GM23338 (cell line): ENCODE data around the gene ACVRL1. TPM values are rescaled to one million over a fixed set of nuclear protein-coding genes. Genes with fewer than 3 reads are reported as not detected.

Experiments
- ATAC-seq: fragments of 200-7000 bp; cut with Tn5 transposase; 3 replicates; pipeline ENCODE4 v1.9.1; 2020
- DNase-seq: peaks from one replicate; pipeline ENCODE4 v3.0.0-alpha.2; 2015; ENCODE audit warnings: low spot score
- H2AFZ ChIP-seq: fragments of 200-600 bp; sonication (generic); 2 replicates; pipeline ENCODE4 v1.8.0; 2016; ENCODE audit warnings: antibody characterized with exemption, mild to moderate bottlenecking, moderate library complexity
- H3F3A ChIP-seq: fragments of 200-600 bp; sonication (generic); replicated peaks from 2 replicates; pipeline ENCODE4 v1.8.0; 2017; ENCODE audit warnings: antibody characterized with exemption, mixed run types, low read depth
- H3K27ac ChIP-seq: fragments of 200-600 bp; sonication (generic); 2 replicates; pipeline ENCODE4 v1.6.1; 2016; ENCODE audit warnings: low read depth
- H3K27me3 ChIP-seq: fragments of 200-600 bp; sonication (generic); 2 replicates; pipeline ENCODE4 v1.8.0; 2016; ENCODE audit warnings: mild to moderate bottlenecking, mixed run types, moderate library complexity; ENCODE audit not compliant: insufficient read depth
- H3K36me3 ChIP-seq: fragments of 200-600 bp; sonication (generic); 2 replicates; pipeline ENCODE4 v1.8.0; 2016; ENCODE audit warnings: mild to moderate bottlenecking; ENCODE audit not compliant: insufficient read depth
- H3K4me1 ChIP-seq: fragments of 200-600 bp; sonication (generic); 2 replicates; pipeline ENCODE4 v1.8.0; 2016; ENCODE audit warnings: mild to moderate bottlenecking, moderate library complexity; ENCODE audit not compliant: insufficient read depth
- H3K4me2 ChIP-seq: fragments of 200-600 bp; sonication (generic); 2 replicates; pipeline ENCODE4 v1.7.1; 2017; ENCODE audit warnings: mixed run types
- H3K4me3 ChIP-seq: fragments of 200-600 bp; sonication (generic); 2 replicates; pipeline ENCODE4 v1.6.1; 2016; ENCODE audit warnings: mixed run types
- H3K79me2 ChIP-seq: fragments of 200-600 bp; sonication (generic); replicated peaks from 2 replicates; pipeline ENCODE4 v1.8.0; 2017; ENCODE audit warnings: mild to moderate bottlenecking; ENCODE audit not compliant: insufficient read depth
- H3K9me2 ChIP-seq: fragments of 200-600 bp; sonication (generic); 2 replicates; pipeline ENCODE4 v1.8.0; 2017; ENCODE audit not compliant: insufficient read depth
- H4K20me1 ChIP-seq: fragments of 200-600 bp; sonication (generic); replicated peaks from 2 replicates; pipeline ENCODE4 v1.8.0; 2017; ENCODE audit warnings: mild to moderate bottlenecking; ENCODE audit not compliant: insufficient read depth
- H3K27ac Mint-ChIP-seq: 2 replicates; pipeline ENCODE4 v1.8.0; 2020; ENCODE audit warnings: inconsistent platforms, mild to moderate bottlenecking, moderate library complexity, mixed read lengths
- H3K27me3 Mint-ChIP-seq: 3 replicates; pipeline ENCODE4 v1.8.0; 2022; ENCODE audit warnings: low read depth, mild to moderate bottlenecking, moderate library complexity, mixed read lengths, inconsistent platforms; ENCODE audit not compliant: insufficient read depth, poor library complexity
- H3K36me3 Mint-ChIP-seq: 3 replicates; pipeline ENCODE4 v1.8.0; 2021; ENCODE audit warnings: low read depth, mild to moderate bottlenecking, inconsistent platforms, moderate library complexity, mixed read lengths
- H3K4me1 Mint-ChIP-seq: 3 replicates; pipeline ENCODE4 v1.8.0; 2020; ENCODE audit warnings: mild to moderate bottlenecking, inconsistent platforms, mixed read lengths
- H3K4me3 Mint-ChIP-seq: 3 replicates; pipeline ENCODE4 v1.8.0; 2021; ENCODE audit warnings: moderate library complexity, mild to moderate bottlenecking, inconsistent platforms, mixed read lengths
- H3K9me3 Mint-ChIP-seq: 3 replicates; pipeline ENCODE4 v1.8.0; 2020; ENCODE audit warnings: moderate library complexity, mild to moderate bottlenecking, inconsistent platforms, mixed read lengths
- CTCF ChIP-seq, 2 experiments: fragments of 200-600 bp in 1 of 2; sonication (generic) in 1 of 2; conservative IDR thresholded peaks; 2 replicates each; pipeline versions ENCODE4 v1.5.1 to v1.6.1; 2016 to 2017; ENCODE audit warnings: antibody characterized with exemption in 2 of 2, low read depth in 2 of 2, mild to moderate bottlenecking in 2 of 2, moderate library complexity in 1 of 2
- JUNB ChIP-seq: IDR thresholded peaks from one replicate; pipeline ENCODE4 v1.6.1; 2016; ENCODE audit warnings: antibody characterized with exemption; ENCODE audit not compliant: unreplicated experiment
- ZNF331 ChIP-seq: fragments of 250-450 bp; sonication (Bioruptor Pico); IDR thresholded peaks from 2 replicates; pipeline ENCODE4 v1.5.0; 2020; ENCODE audit warnings: low read depth, mild to moderate bottlenecking, moderate library complexity
- ZNF462 ChIP-seq: fragments of 250-450 bp; sonication (Bioruptor Pico); IDR thresholded peaks from 2 replicates; pipeline ENCODE4 v1.5.0; 2020; ENCODE audit warnings: mild to moderate bottlenecking, moderate library complexity
- polyA plus RNA-seq: library from polyadenylated mRNA; unstranded; fragments of >200 nt; fragmentation: Nextera tagmentation; extraction: Ambion mirVana; gene quantifications from 2 replicates; pipeline ENCODE4 v1.2.1, GENCODE V29; 2016
- total RNA-seq: library from RNA; depleted of rRNA; stranded (reverse); fragments of >200 nt; shearing (Covaris generic); gene quantifications from 2 replicates; pipeline ENCODE4 v1.2.3, GENCODE V29; 2014
- TF ChIP-seq, protein P1 (sequence below): IDR thresholded peaks from one replicate; pipeline ENCODE4 v1.6.1; 2018; ENCODE audit warnings: antibody characterized with exemption; ENCODE audit not compliant: unreplicated experiment
- TF ChIP-seq, protein P2 (sequence below): IDR thresholded peaks from 2 replicates; pipeline ENCODE4 v1.6.1; 2016; ENCODE audit warnings: antibody characterized with exemption

Gene ACVRL1
- total and polyA plus RNA-seq, 2 experiments from 2014 or later, result 0.28 TPM; not detected in 1

DNA sequence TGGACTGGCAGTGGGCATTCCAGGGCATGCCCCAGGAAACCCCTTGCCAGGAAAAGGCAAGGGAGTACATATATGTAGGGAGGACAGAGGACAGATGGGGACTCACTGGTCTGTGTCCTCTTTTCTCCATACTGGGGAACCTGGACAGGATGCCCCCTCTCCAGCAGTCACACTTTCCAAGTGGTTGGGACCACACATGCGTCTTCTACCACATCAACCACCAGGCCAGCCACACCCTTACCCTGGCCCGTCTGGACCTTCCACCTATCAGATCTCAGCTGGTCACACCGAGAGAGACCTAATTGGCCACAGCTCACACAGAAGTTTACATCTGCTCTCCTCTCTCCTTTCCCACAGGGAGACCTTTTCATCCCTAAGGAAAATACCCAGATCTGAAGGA is 11.1 kb upstream of the ACVRL1 start (continued):
- TF ChIP-seq, protein P1, sequence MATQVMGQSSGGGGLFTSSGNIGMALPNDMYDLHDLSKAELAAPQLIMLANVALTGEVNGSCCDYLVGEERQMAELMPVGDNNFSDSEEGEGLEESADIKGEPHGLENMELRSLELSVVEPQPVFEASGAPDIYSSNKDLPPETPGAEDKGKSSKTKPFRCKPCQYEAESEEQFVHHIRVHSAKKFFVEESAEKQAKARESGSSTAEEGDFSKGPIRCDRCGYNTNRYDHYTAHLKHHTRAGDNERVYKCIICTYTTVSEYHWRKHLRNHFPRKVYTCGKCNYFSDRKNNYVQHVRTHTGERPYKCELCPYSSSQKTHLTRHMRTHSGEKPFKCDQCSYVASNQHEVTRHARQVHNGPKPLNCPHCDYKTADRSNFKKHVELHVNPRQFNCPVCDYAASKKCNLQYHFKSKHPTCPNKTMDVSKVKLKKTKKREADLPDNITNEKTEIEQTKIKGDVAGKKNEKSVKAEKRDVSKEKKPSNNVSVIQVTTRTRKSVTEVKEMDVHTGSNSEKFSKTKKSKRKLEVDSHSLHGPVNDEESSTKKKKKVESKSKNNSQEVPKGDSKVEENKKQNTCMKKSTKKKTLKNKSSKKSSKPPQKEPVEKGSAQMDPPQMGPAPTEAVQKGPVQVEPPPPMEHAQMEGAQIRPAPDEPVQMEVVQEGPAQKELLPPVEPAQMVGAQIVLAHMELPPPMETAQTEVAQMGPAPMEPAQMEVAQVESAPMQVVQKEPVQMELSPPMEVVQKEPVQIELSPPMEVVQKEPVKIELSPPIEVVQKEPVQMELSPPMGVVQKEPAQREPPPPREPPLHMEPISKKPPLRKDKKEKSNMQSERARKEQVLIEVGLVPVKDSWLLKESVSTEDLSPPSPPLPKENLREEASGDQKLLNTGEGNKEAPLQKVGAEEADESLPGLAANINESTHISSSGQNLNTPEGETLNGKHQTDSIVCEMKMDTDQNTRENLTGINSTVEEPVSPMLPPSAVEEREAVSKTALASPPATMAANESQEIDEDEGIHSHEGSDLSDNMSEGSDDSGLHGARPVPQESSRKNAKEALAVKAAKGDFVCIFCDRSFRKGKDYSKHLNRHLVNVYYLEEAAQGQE, result no peak
- no peak for TF ChIP-seq ZNF462 (CRISPR knock-in tag)
- TF ChIP-seq JUNB, result no peak
- TF ChIP-seq, protein P2, sequence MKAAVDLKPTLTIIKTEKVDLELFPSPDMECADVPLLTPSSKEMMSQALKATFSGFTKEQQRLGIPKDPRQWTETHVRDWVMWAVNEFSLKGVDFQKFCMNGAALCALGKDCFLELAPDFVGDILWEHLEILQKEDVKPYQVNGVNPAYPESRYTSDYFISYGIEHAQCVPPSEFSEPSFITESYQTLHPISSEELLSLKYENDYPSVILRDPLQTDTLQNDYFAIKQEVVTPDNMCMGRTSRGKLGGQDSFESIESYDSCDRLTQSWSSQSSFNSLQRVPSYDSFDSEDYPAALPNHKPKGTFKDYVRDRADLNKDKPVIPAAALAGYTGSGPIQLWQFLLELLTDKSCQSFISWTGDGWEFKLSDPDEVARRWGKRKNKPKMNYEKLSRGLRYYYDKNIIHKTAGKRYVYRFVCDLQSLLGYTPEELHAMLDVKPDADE, result no peak

- peaks cover 2% of the 10 kb centered on the region; the same call in 1 of the 3 replicates for H3K4me1 Mint-ChIP-seq
- H3K27me3 Mint-ChIP-seq, result peaks cover 8% of the 10 kb centered on the region
- Histone ChIP-seq H3K4me1 (no peaks in the 10 kb centered on the region), H4K20me1 (no peaks in the 10 kb centered on the region), H3K4me3 (no peak overlapping the region), H3K79me2 (no peaks in the 10 kb centered on the region), H3K27me3 (no peaks in the 10 kb centered on the region), H3K9me2 (no peaks in the 10 kb centered on the region), H3F3A (no peaks in the 10 kb centered on the region), H3K4me2 (no peak overlapping the region), H3K36me3 (no peaks in the 10 kb centered on the region), H3K27ac (no peak overlapping the region), H2AFZ (no peak overlapping the region)
- ATAC-seq (no peak), DNase-seq (no peak)
- no peaks in the 10 kb centered on the region for H3K9me3 Mint-ChIP-seq
- no peak overlapping the region for H3K27ac Mint-ChIP-seq
- H3K36me3 Mint-ChIP-seq, result no peaks in the 10 kb centered on the region
- no peak overlapping the region for H3K4me3 Mint-ChIP-seq
- no peak for TF ChIP-seq ZNF331 (CRISPR knock-in tag)
- no peak for TF ChIP-seq CTCF (conservative IDR thresholded peaks at IDR 0.05; ENCODE audit: low read depth in 2 of 2)
- TF ChIP-seq JUNB, result no peak
These were observed 10.1 kb upstream of the ACVRL1 start for GRCh38 chr12:51897181-51897580.
